Upper lobe of right lung (tissue), 1 donor: ENCODE results near the gene ATF7IP. TPM values are rescaled to one million over a fixed set of nuclear protein-coding genes. Genes with fewer than 3 reads are reported as not detected.

Experiments
- ATAC-seq: fragments of 200-7000 bp; cut with Tn5 transposase; one replicate; pipeline ENCODE4 v1.9.1; 2020; ENCODE audit warnings: mild to moderate bottlenecking, moderate library complexity
- DNase-seq: peaks from one replicate; pipeline ENCODE4 v3.0.0-alpha.2; 2020
- H3K27ac ChIP-seq: fragments of 200-600 bp; one replicate; pipeline ENCODE4 v1.8.0; 2022
- H3K27me3 ChIP-seq: fragments of 200-600 bp; one replicate; pipeline ENCODE4 v1.8.0; 2022; ENCODE audit warnings: mild to moderate bottlenecking
- H3K36me3 ChIP-seq: fragments of 200-600 bp; one replicate; pipeline ENCODE4 v1.8.0; 2022
- H3K4me1 ChIP-seq: fragments of 200-600 bp; one replicate; pipeline ENCODE4 v1.8.0; 2022
- H3K4me3 ChIP-seq: fragments of 200-600 bp; one replicate; pipeline ENCODE4 v1.8.0; 2022; ENCODE audit warnings: mild to moderate bottlenecking
- H3K9me3 ChIP-seq: fragments of 200-600 bp; one replicate; pipeline ENCODE4 v1.8.0; 2022
- CTCF ChIP-seq: fragments of 200-600 bp; IDR thresholded peaks from one replicate; pipeline ENCODE4 v1.8.0; 2022; ENCODE audit warnings: antibody characterized with exemption
- intact Hi-C: fragments of 100-400 bp; cut with DNase I; formaldehyde crosslinking; loops from one replicate; pipeline ENCODE4 v1.11.0; 2022
- total RNA-seq: library from RNA; stranded (reverse); fragmentation: NEBNext Ultra II Directional; extraction: Animal tissue kit (Norgen Biotek cat#: 25700); gene quantifications from one replicate; pipeline ENCODE4 v1.2.1, GENCODE V29; 2021
- donor health status: DM: no; HTN: yes; CAD: no; lungs with severe emphysema.

The ATF7IP gene
- total RNA-seq, 1 donor from 2014 or later, result 64.0 TPM

GRCh38 chr12:14416658-14417057, 51.2 kb downstream of the ATF7IP start:
- DNase-seq (no peak), ATAC-seq (peak; percentile 48)
- no peak overlapping the region for H3K27ac ChIP-seq

GRCh38 chr12:14417715-14418114, 52.2 kb downstream of the ATF7IP start:
- Histone ChIP-seq H3K4me1 (peaks cover 31% of the 10 kb centered on the region), H3K27me3 (no peaks in the 10 kb centered on the region), H3K36me3 (peaks cover 6% of the 10 kb centered on the region), H3K27ac (peak overlapping the region; percentile 2), H3K4me3 (no peak overlapping the region), H3K9me3 (no peaks in the 10 kb centered on the region)
- DNase-seq, result no peak
- intact Hi-C loops, result no loop called here
- ATAC-seq, result peak; percentile 89
- no peak for TF ChIP-seq CTCF

More at GRCh38 chr12:14416658-14417057, 51.2 kb downstream of the ATF7IP start:
- Histone ChIP-seq H3K9me3 (no peaks in the 10 kb centered on the region), H3K36me3 (peaks cover 5% of the 10 kb centered on the region), H3K4me3 (no peak overlapping the region), H3K4me1 (peaks cover 31% of the 10 kb centered on the region), H3K27me3 (no peaks in the 10 kb centered on the region)
- intact Hi-C loops, result no loop called here
- peak; percentile 14 for TF ChIP-seq CTCF

- Histone ChIP-seq H3K9me3 (no peaks in the 10 kb centered on the region), H3K27me3 (no peaks in the 10 kb centered on the region), H3K27ac (peak overlapping the region; percentile 2), H3K36me3 (peaks cover 6% of the 10 kb centered on the region), H3K4me3 (no peak overlapping the region), H3K4me1 (peaks cover 31% of the 10 kb centered on the region)
- intact Hi-C loops, result no loop called here
- no peak for DNase-seq
- TF ChIP-seq CTCF, result peak; percentile 29
- peak; percentile 65 for ATAC-seq
Measured at GRCh38 chr12:14418451-14418890, 53.0 kb downstream of the ATF7IP start.

- no peaks in the 10 kb centered on the region for H3K9me3 ChIP-seq
- ATAC-seq (no peak), DNase-seq (no peak)
- no peak for TF ChIP-seq CTCF
- no peak overlapping the region for H3K4me3 ChIP-seq
- peaks cover 24% of the 10 kb centered on the region for H3K36me3 ChIP-seq
- peaks cover 17% of the 10 kb centered on the region for H3K4me1 ChIP-seq
- H3K27ac ChIP-seq, result no peak overlapping the region
- intact Hi-C loops, result no loop called here
- no peaks in the 10 kb centered on the region for H3K27me3 ChIP-seq
Measured at GRCh38 chr12:14422516-14423230, 57.2 kb downstream of the ATF7IP start.

GRCh38 chr12:14424545-14424944, 59.1 kb downstream of the ATF7IP start:
- ATAC-seq, result no peak
- H3K9me3 ChIP-seq, result no peaks in the 10 kb centered on the region
- no peaks in the 10 kb centered on the region for H3K27me3 ChIP-seq
- DNase-seq, result no peak
- intact Hi-C loops, result no loop called here
- peaks cover 24% of the 10 kb centered on the region for H3K36me3 ChIP-seq
- no peak for TF ChIP-seq CTCF
- peaks cover 6% of the 10 kb centered on the region for H3K4me1 ChIP-seq
- no peak overlapping the region for H3K27ac ChIP-seq
- no peak overlapping the region for H3K4me3 ChIP-seq
